GM19372 (cell line): ENCODE results near the gene THAP8.

Experiments used
- ATAC-seq: cut with Tn5 transposase; IDR thresholded peaks from one replicate; pipeline ENCODE4 v1.9.1; 2021; ENCODE audit warnings: mild to moderate bottlenecking, low read depth, moderate library complexity; ENCODE audit not compliant: unreplicated experiment

Gene THAP8, protein sequence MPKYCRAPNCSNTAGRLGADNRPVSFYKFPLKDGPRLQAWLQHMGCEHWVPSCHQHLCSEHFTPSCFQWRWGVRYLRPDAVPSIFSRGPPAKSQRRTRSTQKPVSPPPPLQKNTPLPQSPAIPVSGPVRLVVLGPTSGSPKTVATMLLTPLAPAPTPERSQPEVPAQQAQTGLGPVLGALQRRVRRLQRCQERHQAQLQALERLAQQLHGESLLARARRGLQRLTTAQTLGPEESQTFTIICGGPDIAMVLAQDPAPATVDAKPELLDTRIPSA

DNA sequence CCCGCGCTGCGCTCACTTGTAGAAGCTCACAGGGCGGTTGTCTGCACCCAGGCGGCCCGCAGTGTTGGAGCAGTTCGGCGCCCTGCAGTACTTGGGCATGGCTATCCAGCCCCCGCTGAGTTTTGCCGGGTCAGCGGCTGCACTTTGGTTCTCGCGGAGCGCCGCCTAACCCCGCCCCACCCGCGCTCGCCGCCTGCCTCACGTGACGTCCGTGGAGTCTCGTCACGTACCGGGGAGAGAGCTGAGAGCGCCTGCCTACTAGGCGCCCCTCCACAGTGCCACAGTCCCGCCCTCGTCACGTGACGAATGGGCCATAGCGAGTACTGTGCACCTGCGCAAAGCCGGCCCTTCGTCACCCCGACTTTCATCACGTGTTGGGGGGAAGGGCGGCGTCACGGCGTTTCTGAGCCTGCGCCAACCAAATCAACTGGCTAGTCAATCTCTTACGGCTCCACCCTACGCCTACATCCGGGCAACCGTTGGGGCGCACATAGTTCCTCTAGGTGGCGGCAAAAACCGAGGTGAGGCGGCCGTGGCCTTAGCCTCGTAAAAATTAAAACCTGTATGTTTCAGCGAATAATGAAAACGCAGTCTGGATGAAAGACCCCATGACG lies at the start of gene THAP8:
Gene THAP8 (minus strand): TSS at position 167 of the 614 bp plus-strand sequence. CDS start 68 bp downstream, at position 99.
- peak; percentile 83 for ATAC-seq

DNA sequence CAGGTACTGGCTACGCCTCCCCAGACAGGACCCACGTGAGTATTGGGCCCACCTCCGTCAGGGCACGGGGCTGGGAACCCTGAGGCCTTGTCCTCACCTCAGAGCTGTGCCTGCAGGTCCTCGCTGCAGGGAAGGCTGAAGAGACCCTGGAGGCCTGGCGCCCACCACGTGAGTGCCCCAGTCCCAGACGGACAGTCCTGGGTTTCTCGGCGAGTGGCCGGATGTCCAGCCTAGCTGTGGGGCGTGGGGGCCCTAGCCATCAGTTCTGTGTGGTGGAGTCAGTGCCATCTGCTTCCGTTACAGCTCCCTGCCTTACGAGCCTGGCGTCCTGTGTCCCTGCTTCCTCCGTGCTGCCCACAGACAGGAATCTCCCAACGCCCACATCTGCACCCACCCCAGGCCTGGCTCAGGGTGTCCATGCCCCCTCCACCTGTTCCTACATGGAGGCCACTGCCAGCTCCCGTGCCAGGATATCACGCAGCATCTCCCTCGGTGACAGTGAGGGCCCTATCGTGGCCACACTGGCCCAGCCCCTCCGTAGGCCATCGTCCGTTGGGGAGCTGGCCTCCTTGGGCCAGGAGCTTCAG lies 49.0 kb upstream of the THAP8 start:
- no peak for ATAC-seq

DNA sequence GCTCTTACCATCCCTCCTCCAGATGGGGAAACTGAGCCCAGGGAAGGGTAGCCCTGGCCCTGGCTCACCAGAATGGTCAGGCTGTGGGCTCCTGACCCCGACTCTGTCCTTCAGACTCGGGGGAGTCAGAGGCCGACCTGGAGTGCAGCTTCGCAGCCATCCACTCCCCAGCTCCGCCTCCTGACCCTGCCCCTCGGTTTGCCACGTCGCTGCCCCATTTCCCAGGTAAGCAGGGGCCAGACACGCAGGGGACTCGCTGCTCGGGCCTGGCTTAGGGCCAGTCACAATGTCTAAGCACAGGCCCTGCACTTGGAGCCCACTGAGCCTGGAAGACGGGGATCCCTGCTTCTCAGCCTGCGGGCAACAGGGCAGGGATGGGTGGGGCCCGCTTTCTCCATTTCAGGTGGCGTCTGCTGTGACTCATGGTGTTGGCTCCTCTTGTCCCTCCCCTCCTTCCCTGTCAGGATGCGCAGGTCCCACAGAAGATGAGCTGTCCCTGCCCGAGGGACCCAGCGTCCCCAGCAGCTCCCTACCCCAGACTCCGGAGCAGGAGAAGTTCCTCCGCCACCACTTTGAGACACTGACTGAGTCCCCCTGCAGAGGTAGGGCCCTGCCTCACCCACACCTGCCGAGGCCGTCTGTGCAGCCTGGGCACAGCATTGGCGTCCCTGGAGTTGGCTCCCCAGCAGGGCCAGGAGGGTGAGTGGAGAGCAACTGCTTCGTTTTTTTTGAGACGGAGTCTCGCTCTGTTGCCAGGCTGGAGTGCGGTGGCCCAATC lies 47.7 kb upstream of the THAP8 start:
- no peak for ATAC-seq

DNA sequence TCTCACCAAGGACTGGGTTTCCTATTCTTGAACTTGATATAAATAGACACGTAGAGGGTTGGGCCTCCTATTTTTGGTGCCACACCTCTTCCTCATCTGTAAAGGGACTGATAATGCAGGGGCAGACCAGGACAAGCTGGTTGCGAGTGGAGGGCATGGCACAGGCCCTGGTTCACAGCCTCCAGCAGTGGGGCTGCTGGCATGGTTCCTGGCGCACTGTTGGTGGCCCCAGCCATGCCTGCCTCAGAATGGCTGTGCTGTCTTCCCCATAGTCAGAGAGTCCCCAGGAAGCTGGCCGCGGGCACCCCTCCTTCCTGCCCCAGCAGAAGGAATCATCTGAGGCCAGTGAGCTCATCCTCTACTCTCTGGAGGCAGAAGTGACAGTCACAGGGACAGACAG lies 46.4 kb upstream of the THAP8 start:
- no peak for ATAC-seq

DNA sequence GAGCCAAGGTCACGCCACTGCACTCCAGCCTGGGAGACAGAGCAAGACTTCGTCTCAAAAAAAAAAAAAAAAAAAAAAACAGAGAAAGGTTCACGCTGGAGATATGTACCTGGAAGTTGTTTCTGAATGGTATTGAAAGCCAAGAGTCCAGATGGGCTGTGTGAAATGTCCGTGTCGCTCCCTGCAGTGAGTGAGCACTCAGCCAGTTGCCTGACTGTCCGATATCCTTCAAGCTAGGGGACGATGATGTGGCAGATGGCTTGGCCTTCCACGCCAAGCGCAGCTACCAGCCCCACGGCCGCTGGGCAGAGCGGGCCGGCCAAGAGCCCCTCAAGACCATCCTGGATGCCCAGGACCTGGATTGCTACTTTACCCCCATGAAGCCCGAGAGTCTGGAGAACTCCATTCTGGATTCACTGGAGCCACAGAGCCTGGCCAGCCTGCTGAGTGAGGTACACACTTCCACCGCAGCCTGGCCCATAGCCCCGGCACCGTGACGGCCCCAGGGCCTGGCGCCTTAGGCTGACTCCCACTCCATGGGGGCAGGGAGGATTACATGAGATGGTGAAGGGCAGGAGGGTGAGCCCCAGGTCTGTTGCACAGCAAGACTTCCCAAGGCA lies 45.2 kb upstream of the THAP8 start:
- ATAC-seq = no peak

DNA sequence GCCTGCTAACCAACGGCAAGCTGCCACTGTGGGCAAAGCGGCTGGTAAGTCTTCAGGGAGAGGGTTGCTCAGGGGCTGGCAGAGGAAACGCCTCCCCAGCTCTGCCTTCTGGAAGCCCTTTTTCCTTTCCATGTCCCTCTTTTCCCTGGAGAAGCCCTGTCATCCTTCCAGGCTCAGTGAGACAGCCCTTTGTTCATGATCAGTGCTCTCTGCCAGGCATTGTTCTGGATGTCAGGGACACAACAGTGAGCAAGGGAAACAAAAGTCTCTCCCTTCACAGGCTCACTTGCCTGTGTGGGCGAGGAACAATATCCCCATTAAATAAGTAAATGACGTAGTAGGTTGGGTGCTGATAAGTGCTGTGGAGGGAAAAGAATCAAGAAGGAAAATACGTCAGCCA lies 43.0 kb upstream of the THAP8 start:
- no peak for ATAC-seq

DNA sequence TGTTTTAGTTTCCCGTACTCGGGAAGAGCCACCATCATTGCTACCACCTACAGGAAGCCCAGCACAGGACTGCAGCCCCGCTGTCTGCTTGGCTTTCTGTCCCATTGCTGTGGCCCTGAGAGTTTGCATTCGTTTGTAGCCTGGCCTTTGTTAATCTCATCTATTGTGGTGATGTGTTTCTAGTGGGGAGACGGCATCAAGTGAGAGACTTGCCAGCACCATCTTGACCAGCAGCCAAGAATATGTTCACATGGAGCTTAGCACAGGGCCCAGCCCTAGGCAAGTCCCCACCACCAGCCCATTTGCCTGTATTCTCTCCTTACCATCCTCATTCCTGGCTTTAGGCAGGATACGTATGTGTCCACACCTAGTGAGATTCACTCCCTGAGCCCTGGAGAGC lies 39.6 kb upstream of the THAP8 start:
- ATAC-seq = no peak

DNA sequence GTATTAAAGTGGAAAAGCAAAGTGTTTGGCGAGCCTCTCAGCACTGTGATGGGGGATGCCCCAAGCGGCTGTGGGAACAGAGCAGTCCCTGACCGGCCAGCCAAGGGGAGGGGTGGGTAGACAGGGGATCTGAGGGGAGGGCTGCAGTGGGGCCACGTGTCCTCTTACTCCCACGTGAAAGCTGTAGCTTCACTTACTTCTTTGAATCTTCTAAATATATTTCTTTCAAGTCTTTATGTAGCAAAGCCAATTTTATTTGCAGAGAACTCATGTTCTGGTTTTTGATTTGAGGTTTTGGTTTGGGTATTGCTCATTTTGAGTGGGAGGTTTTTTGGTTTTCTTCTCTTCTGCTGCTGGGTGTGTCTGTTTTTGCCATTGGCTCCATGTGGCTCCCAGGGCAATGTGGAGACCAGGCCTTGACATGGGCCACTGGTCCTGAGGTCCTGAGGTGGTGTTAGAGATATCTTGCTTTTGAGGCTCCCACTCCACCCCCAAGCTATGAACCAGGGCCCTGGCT lies 39.1 kb upstream of the THAP8 start:
- ATAC-seq = no peak

DNA sequence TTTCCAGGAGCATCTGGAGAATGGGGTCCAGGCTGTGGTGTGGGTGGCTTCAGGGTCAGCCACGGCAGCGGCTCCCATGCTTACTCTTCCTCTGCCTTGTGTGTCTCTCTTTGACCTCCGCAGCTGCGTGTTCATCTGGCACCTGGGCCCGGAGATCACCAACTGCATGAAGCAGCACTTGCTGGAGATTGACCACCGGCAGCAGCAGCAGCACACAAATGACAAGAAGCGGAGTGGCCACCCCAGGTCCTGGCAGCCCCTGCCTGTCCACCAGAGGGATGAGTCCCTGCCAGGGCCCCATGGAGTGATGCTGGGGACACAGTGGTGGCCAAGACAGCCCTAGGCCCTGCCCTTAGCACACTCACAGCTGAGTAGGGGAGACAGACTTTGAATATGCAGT lies 38.5 kb upstream of the THAP8 start:
- no peak for ATAC-seq

DNA sequence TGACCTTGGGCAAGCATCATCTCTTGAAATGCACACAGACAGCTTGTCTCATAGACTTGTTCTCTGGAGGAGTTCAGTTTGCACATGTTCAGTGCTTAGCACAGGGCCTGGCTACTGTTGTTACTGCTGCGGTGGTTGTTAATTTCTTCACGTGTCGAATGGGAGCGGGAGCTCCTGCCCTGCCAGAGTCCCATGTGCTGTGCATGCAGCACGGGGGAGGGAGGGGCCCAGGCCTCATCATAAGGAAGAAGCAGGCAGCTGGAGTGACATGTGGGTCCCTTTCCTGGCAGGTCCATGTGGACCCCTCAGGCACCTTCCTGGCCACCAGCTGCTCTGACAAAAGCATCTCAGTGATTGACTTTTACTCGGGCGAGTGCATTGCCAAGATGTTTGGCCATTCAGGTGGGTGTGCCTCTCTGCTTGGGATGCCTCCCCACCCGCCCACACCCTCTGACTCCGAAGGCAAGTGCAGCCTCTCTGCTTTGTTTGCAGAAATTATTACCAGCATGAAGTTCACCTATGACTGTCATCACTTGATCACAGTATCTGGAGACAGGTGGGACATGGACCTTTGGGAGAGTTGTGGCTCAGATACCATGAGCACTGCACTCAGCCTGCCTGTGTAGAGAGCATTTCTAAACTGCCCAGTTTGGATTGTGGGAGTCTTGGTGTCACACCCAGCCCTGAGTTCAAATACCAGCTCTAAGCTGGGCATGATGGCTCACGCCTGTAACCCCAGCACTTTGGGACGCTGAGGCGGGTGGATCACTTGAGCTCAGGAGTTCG lies 37.0 kb upstream of the THAP8 start:
- no peak for ATAC-seq

DNA sequence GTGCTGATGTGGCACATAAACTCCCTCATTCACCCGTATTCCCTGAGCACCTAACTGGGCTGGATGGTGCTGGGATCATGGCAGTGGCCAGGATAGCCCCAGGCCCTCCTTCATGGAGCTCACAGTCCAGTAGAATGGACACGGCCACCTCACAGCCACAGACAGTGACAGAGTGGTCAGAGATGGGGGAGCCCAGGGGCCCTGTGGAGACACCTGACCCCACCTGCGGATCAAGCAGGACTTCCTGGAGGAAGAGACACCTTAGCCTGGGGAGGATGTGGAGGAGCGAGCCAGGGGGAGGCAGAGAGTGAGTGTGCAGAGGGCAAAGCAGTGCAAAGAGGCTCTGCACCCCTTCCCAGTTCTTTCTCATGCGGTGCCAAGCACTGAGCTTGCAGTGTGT lies 35.8 kb upstream of the THAP8 start:
- ATAC-seq = no peak

DNA sequence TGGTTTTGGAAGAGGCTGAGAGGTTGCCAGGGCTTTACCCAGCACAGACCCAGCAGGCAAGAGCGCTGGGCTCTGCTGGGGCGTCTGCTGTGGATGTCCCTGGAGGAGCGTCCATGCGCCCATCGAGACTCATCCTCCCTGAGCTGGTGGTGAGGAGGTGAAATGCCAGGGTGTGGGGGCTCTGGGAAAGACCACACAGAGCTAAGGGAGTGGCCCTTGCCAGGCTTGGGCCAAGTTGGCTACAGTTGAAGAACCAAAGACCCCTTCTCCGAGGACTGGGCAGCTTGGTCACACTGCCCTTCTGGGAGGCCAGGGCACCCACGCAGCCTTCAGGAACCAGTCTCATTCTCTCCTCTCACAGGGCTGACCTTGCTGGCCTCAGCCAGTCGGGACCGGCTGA lies 32.2 kb upstream of the THAP8 start:
- ATAC-seq = no peak

DNA sequence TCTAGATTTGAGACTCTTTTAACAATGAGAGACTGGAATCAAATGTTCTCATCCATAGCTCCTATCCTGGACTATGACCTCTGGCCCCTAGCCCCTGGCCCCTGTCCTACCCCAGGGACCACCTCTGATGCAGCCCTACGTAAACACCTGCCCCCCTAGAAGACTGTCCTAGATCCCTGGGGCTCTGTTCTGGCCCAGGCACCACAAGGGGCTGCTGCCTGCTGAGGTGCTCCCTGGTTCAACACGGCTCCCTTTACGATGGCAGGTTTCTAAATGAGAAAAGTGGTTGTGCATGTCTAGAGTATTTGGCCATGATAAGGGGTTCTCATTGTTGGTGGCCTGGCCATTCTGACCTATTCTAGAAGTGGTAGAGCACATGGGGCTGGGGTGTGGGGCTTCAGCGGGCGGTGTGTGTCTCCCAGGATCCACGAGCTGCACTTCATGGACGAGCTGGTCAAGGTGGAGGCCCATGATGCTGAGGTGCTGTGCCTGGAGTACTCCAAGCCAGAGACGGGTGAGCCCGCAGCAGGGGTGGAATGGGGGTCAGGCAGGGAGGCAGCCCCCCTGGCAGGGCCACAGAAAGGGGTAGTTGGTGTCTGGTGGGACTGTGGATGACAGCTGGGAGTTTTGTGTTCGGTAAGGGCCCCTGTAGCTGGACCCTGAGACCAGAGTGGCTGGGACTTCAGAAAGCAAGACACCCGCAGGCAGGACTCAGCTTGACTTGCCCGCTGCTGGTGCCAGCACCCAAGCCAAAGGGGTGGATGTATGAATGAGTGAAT lies 30.3 kb upstream of the THAP8 start:
- no peak for ATAC-seq

DNA sequence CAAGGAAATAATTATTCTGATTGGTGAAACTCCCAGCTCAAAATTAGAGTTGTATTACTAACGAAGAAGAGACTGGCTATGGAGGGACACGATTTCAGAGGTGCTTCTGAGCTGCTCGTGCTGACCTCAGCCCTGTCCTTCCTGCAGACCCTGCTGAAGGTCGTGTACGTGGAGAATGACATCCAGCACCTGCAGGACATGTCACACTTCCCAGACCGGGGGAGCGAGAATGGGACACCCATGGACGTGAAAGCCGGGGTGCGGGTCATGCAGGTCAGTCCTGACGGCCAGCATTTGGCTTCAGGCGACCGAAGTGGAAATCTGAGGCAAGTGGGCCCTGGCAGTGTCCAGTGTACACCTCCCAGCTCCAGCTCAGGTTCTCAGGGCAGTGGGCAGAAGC lies 28.8 kb upstream of the THAP8 start:
- ATAC-seq = no peak

DNA sequence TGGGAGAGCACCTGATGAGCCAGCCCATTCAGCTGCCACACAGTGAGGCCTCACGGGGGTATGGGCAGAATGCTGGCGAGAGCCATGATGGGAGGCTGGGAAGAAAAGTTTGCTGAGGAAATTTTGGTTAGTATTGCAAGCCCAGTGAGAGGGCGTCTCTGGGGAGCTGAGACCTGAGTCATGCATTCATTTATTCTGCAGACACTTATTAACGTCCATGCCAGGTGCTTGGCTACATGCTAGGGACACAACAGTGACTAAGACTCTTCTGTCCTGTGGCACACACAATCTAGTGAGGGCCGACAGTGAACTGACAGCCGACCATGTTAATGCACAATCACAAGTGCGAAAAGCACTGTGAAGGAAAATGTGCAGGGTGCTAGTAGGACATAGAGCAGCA lies 27.8 kb upstream of the THAP8 start:
- no peak for ATAC-seq

DNA sequence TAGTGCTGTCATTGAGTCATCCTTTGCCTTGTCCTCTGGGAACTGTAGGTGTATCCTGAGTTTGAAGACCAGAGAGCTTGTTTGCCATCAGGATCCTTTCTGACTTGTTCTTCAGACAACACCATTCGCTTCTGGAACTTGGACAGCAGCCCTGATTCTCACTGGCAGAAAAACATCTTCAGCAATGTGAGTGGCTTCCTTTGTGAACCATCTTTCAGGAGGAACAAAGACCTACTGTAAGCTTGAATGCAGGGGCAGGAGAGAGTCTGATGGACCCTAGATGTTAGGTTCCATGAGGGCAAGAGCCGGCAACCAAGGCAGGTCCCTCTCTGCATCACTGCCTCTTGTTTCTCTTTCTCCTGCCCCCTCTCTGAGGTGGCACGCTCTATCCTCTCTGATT lies 27.3 kb upstream of the THAP8 start:
- no peak for ATAC-seq

DNA sequence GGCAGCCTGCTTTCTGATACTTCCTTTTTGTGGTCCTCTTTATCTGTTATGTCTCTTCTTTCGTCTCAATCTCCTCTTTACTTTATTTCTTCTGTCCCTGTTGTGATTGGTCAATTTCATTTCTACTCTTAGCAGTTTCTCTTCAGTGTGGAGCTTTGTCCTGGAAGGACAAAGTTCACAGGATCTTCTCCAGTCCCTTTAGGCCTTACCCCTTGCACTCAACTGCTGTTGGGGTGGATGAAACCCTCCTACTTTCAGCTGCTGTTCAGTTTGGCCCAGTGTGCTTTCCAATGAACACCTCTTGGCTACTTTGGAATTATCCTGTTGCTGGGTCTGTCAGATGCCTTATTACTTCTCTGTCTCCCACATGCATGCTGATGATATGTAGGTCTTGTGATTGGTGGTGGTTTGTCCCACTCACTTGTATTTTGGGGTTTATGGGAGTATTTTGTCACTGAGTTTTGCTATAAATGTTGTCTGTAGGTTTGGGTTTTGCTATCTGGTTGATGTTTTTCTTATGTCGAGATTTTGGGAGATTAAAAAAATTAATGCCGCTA lies 25.4 kb upstream of the THAP8 start:
- no peak for ATAC-seq

DNA sequence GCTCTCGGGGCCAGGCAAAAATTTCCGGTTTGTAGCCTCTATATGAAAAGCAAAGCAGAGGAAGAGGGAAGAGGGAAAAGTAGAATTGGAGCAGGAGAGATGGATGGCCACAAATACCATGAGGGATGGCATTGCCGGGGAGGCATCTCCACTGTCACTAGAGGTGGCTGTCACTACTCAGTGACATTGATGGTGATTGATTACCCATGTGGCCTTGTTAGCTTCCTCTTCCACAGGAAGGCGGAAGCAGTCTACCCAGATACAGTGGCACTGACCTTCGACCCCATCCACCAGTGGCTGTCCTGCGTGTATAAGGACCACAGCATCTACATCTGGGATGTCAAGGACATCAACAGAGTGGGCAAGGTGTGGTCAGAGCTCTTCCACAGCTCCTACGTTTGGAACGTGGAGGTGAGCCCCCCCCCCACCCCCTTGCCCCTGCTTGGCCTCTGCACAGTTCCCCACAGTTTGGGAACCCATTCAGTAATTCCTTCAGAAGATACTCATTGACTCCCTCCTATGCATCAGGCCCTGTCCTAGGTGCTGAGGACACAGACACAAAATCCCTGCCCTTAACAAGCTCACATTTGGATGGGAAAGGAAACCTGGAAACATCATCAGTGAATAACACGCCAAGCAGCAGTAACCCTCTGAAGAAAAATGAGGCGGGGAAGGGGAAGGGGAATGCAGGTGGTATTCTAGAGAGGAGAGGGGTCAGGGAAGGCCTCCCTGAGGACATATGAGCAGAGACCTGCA lies 19.2 kb upstream of the THAP8 start:
- no peak for ATAC-seq
